ENCODE data around the gene SRSF11. TPM values are rescaled to one million over a fixed set of nuclear protein-coding genes. Genes with fewer than 3 reads are reported as not detected.

Gene SRSF11
- total RNA-seq, 1 experiment from 2014 or later, result 112 TPM

GRCh38 chr1:70228670-70229069 lies 7.5 kb downstream of the SRSF11 start:
- Histone ChIP-seq H3K9ac (ENCODE audit: low read length) (no peak overlapping the region), H3K9me2 (replicated peaks; ENCODE audit: low read length) (no peaks in the 10 kb centered on the region), H3K4me2 (ENCODE audit: low read length) (no peak overlapping the region), H3K4me3 (ENCODE audit: low read length) (no peak overlapping the region), H3K27me3 (ENCODE audit: low read length) (no peaks in the 10 kb centered on the region), H3K9me3 (ENCODE audit: low read length) (no peaks in the 10 kb centered on the region), H3F3A (ENCODE audit: low read length, unreplicated experiment) (no peaks in the 10 kb centered on the region), H3K4me1 (ENCODE audit: insufficient read depth, low read length) (peaks cover 26% of the 10 kb centered on the region), H3K79me2 (ENCODE audit: low read length) (peaks cover 66% of the 10 kb centered on the region), H4K20me1 (ENCODE audit: low read length) (peaks cover 42% of the 10 kb centered on the region), H3K36me3 (ENCODE audit: low read depth, low read length) (peaks cover 62% of the 10 kb centered on the region), H2AFZ (ENCODE audit: low read length) (no peak overlapping the region), H3K27ac (ENCODE audit: low read length) (no peak overlapping the region)
- ChIA-PET CTCF (interaction anchor here (0.6 kb wide), 1 partner anchor 19 kb away, joined by 6 read pairs; no protein-coding TSS in a partner anchor), POLR2A (ENCODE audit: unreplicated experiment) (no interaction called here)
- BruUV-seq (replicated peaks), result no TSS peak
- no peak for ATAC-seq
- intact Hi-C loops (cut with micrococcal nuclease), result no loop called here
- TF ChIP-seq CTCF (conservative IDR thresholded peaks at IDR 0.05; ENCODE audit: low read depth, low read length) (no peak), EZH2phosphoT487 (IDR thresholded peaks at IDR 0.05; ENCODE audit: borderline replicate concordance, low read length) (no peak), EZH2 (IDR thresholded peaks at IDR 0.05; ENCODE audit: low read length, unreplicated experiment) (no peak)
- DNase-seq, result no peak

GRCh38 chr1:70231475-70231874 lies 10.3 kb downstream of the SRSF11 start:
- ChIA-PET CTCF (no interaction called here), POLR2A (ENCODE audit: unreplicated experiment) (interaction anchor here (0.6 kb wide), 1 partner anchor 59 kb away, joined by 3 read pairs; no protein-coding TSS in a partner anchor)
- no TSS peak for BruUV-seq (replicated peaks)

More at GRCh38 chr1:70231475-70231874, 10.3 kb downstream of the SRSF11 start:
- Histone ChIP-seq H3K36me3 (ENCODE audit: low read depth, low read length) (peaks cover 72% of the 10 kb centered on the region), H4K20me1 (ENCODE audit: low read length) (peaks cover 27% of the 10 kb centered on the region), H3F3A (ENCODE audit: low read length, unreplicated experiment) (no peaks in the 10 kb centered on the region), H3K4me1 (ENCODE audit: insufficient read depth, low read length) (peaks cover 23% of the 10 kb centered on the region), H3K4me3 (ENCODE audit: low read length) (no peak overlapping the region), H3K27ac (ENCODE audit: low read length) (no peak overlapping the region), H3K4me2 (ENCODE audit: low read length) (no peak overlapping the region), H3K27me3 (ENCODE audit: low read length) (no peaks in the 10 kb centered on the region), H3K9ac (ENCODE audit: low read length) (no peak overlapping the region), H3K9me2 (replicated peaks; ENCODE audit: low read length) (no peaks in the 10 kb centered on the region), H3K9me3 (ENCODE audit: low read length) (no peaks in the 10 kb centered on the region), H2AFZ (ENCODE audit: low read length) (no peak overlapping the region), H3K79me2 (ENCODE audit: low read length) (peaks cover 40% of the 10 kb centered on the region)
- intact Hi-C loops (cut with micrococcal nuclease), result no loop called here
- TF ChIP-seq EZH2 (IDR thresholded peaks at IDR 0.05; ENCODE audit: low read length, unreplicated experiment) (no peak), EZH2phosphoT487 (IDR thresholded peaks at IDR 0.05; ENCODE audit: borderline replicate concordance, low read length) (no peak), CTCF (conservative IDR thresholded peaks at IDR 0.05; ENCODE audit: low read depth, low read length) (no peak)
- DNase-seq (no peak), ATAC-seq (no peak)

All from PC-3 (cell line).